GM12874 (cell line): Measurements from ENCODE around the gene CACNA2D3.

Experiments used
- CTCF ChIP-seq: IDR thresholded peaks from 2 replicates; pipeline ENCODE4 v1.5.1; 2011; ENCODE audit warnings: low read depth, mild to moderate bottlenecking, control low read depth, low read length, moderate library complexity; ENCODE audit not compliant: insufficient read depth

CACNA2D3 gene

GRCh38 chr3:54144284-54144683 is 21.9 kb downstream of the CACNA2D3 start:
- no peak for TF ChIP-seq CTCF

GRCh38 chr3:54146506-54147239 is 24.3 kb downstream of the CACNA2D3 start:
- peak; percentile 62 for TF ChIP-seq CTCF

- no peak for TF ChIP-seq CTCF
These were observed 28.6 kb downstream of the CACNA2D3 start for GRCh38 chr3:54150864-54151467.

GRCh38 chr3:54153477-54153876 is 31.1 kb downstream of the CACNA2D3 start:
- no peak for TF ChIP-seq CTCF

GRCh38 chr3:54157860-54158259 is 35.5 kb downstream of the CACNA2D3 start:
- TF ChIP-seq CTCF, result no peak

- TF ChIP-seq CTCF, result no peak
These were observed 37.6 kb downstream of the CACNA2D3 start for GRCh38 chr3:54159917-54160316.

GRCh38 chr3:54163441-54163840 is 41.1 kb downstream of the CACNA2D3 start:
- TF ChIP-seq CTCF, result no peak
